Cardiac muscle cell (in vitro differentiated cells and primary cell): ENCODE data around the gene TAF1. TPM values are rescaled to one million over a fixed set of nuclear protein-coding genes. Genes with fewer than 3 reads are reported as not detected.
A peak's percentile ranks its signal among the peaks of the same experiment; 100 is the strongest.
"Not testable (repeated sequence)": the region's sequence is repeated elsewhere in the genome, so short reads cannot be mapped to it uniquely, and the experiment has no call there.

ENCODE experiments used
- DNase-seq, 2 donors: peaks; one replicate each; pipeline versions ENCODE4 v3.0.0 to v3.0.0-alpha.2; 2010 to 2017; ENCODE audit warnings: low read depth in 1 of 2, low spot score in 1 of 2
- H3K27ac ChIP-seq: fragments of 200-600 bp; sonication (generic); 2 replicates; pipeline ENCODE4 v1.5.1; 2016
- H3K27me3 ChIP-seq: fragments of 200-600 bp; sonication (generic); 2 replicates; pipeline ENCODE4 v1.6.0; 2016; ENCODE audit warnings: control low read depth
- H3K36me3 ChIP-seq: fragments of 200-600 bp; sonication (generic); 2 replicates; pipeline ENCODE4 v1.5.1; 2016; ENCODE audit warnings: control low read depth
- H3K4me1 ChIP-seq: fragments of 200-600 bp; sonication (generic); 2 replicates; pipeline ENCODE4 v1.8.1; 2017; ENCODE audit warnings: low read depth, mild to moderate bottlenecking, mixed run types
- H3K4me3 ChIP-seq: fragments of 200-600 bp; sonication (generic); 2 replicates; pipeline ENCODE4 v1.5.1; 2016; ENCODE audit warnings: mild to moderate bottlenecking
- H3K9me3 ChIP-seq: fragments of 200-600 bp; sonication (generic); 2 replicates; pipeline ENCODE4 v1.5.1; 2017; ENCODE audit warnings: low read depth, mild to moderate bottlenecking, control low read depth
- polyA plus RNA-seq: library from polyadenylated mRNA; unstranded; fragments of >200 nt; fragmentation: Nextera tagmentation; extraction: Ambion mirVana; gene quantifications from 2 replicates; pipeline ENCODE4 v1.2.1, GENCODE V29; 2016
- total RNA-seq: library from RNA; depleted of rRNA; stranded (reverse); fragments of >200 nt; gene quantifications from 2 replicates; pipeline ENCODE4 v1.2.3, GENCODE V29; 2016
- TF ChIP-seq, protein P1 (sequence below): IDR thresholded peaks from 2 replicates; pipeline ENCODE4 v1.5.1; 2012; ENCODE audit warnings: low read depth, mild to moderate bottlenecking, low read length

Gene TAF1
- total and polyA plus RNA-seq, 2 experiments from 2014 or later, result 3.8 to 43.1 TPM

DNA sequence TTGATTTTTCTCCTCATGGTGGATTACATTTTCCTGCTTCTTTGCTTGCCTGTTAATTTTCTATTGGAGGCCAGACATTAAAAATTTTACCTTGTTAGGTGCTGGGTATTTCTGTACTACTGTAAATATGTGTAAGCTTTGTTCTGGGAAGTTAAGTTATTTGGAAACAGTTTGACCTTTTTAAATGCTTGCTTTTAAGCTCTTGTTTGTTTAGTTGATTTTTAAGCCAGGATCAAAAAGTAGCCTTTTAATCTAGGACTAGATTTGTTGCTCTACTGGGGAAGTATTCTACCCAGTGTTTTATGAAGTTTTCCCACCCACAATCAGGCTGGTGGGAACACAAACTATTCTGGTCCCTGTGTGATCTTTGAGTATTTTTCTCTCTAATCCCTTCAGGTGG, 121.7 kb downstream of the TAF1 start:
- Histone ChIP-seq H3K4me1 (no peaks in the 10 kb centered on the region), H3K27ac (no peak overlapping the region), H3K27me3 (peaks cover 10% of the 10 kb centered on the region), H3K36me3 (no peaks in the 10 kb centered on the region), H3K4me3 (no peak overlapping the region), H3K9me3 (no peaks in the 10 kb centered on the region)
- TF ChIP-seq, protein P1, sequence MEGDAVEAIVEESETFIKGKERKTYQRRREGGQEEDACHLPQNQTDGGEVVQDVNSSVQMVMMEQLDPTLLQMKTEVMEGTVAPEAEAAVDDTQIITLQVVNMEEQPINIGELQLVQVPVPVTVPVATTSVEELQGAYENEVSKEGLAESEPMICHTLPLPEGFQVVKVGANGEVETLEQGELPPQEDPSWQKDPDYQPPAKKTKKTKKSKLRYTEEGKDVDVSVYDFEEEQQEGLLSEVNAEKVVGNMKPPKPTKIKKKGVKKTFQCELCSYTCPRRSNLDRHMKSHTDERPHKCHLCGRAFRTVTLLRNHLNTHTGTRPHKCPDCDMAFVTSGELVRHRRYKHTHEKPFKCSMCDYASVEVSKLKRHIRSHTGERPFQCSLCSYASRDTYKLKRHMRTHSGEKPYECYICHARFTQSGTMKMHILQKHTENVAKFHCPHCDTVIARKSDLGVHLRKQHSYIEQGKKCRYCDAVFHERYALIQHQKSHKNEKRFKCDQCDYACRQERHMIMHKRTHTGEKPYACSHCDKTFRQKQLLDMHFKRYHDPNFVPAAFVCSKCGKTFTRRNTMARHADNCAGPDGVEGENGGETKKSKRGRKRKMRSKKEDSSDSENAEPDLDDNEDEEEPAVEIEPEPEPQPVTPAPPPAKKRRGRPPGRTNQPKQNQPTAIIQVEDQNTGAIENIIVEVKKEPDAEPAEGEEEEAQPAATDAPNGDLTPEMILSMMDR, result no peak
- no peak for DNase-seq

DNA sequence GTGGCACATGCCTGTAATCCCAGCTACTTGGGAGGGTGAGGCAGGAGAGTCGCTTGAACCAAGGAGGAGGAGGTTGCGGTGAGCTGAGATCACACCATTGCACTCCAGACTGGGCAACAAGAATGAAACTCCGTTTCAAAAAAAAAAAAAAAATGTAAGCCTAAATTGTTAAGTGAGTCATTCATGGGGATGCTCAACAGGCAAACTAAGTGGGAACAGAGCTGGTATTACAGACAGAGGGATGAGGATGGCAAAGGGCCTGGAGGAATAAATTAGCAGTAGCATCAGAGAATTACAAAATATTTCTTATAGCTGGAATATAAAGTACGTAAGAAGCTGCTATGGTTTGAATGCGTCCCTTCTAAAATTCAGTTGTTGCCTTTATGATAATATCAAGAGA, 123.4 kb downstream of the TAF1 start:
- TF ChIP-seq, protein P1, result no peak
- Histone ChIP-seq H3K4me3 (no peak overlapping the region), H3K9me3 (no peaks in the 10 kb centered on the region), H3K27ac (no peak overlapping the region), H3K4me1 (no peaks in the 10 kb centered on the region), H3K27me3 (peaks cover 10% of the 10 kb centered on the region), H3K36me3 (no peaks in the 10 kb centered on the region)
- no peak for DNase-seq

DNA sequence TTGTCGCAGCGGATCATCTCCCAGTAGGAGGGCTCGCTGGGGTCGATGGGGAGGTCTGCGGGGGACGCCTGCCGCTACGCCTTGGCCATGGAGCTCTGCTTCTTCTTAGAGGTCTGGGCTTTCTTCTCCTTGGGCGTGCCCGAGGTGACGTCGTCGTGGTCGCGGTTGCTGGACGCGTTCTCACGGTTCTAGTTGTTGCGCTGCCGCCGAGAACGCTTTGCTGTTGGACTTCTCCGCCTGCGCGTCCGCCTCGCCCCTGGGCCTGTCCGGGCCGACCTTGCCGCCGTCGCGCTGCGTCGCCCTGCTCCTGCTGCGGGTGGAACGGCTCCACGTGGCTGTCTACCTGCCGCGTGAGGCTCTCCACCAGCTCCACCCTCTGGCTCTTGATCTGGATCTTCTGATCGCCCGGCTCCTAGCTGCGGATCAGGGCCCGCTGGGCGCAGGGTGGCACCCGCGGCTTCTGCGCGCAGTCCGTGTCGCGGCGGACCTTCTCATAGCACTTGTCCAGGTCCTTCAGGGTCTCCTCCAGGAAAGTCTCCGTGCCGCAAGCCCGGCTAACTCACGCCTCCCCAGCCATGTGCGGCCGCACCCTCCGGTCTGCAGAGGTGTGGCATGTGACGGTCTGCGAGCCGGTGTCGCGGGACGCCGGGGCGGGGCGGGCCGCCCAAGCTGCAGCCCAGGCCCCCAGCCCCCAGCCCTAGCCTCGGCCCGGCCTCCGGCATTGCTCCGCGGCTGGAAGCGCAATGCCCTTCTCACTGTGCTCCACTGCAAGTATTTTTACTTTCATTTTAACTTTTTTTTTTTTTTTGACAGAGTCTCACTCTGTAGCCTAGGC, 126.3 kb downstream of the TAF1 start:
- Histone ChIP-seq H3K27me3 (peaks cover 10% of the 10 kb centered on the region), H3K9me3 (no peaks in the 10 kb centered on the region), H3K4me3 (no peak overlapping the region), H3K27ac (no peak overlapping the region), H3K36me3 (no peaks in the 10 kb centered on the region), H3K4me1 (no peaks in the 10 kb centered on the region)
- DNase-seq, result peak; percentile 3 to 52
- TF ChIP-seq, protein P1, result no peak

DNA sequence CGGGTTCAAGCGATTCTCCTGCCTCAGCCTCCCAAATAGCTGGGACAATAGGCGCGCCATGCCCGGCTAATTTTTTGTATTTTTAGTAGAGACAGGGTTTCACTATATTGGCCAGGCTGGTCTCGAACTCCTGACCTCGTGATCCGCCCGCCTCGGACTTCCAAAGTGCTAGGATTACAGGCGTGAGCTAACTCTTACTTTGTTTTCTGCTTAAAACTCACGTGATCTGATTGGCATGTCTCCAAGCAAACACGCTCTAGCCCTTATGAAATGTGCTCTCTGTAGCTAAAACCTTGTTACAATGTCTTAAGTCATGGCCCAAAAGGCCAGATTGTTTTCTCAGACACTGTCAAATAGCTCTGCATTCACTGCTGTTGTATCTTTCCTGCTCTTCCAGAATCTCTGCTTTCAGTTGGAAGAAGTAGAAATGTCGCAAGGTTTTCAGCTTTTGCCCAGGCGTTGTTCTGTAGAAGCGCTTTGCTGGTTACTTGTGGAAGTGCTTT, 127.0 kb downstream of the TAF1 start:
- Histone ChIP-seq H3K9me3 (no peaks in the 10 kb centered on the region), H3K4me3 (no peak overlapping the region), H3K27ac (no peak overlapping the region), H3K4me1 (no peaks in the 10 kb centered on the region), H3K27me3 (peaks cover 10% of the 10 kb centered on the region), H3K36me3 (no peaks in the 10 kb centered on the region)
- TF ChIP-seq, protein P1, result no peak
- peak in 1 of 2 donors; percentile 51 for DNase-seq

DNA sequence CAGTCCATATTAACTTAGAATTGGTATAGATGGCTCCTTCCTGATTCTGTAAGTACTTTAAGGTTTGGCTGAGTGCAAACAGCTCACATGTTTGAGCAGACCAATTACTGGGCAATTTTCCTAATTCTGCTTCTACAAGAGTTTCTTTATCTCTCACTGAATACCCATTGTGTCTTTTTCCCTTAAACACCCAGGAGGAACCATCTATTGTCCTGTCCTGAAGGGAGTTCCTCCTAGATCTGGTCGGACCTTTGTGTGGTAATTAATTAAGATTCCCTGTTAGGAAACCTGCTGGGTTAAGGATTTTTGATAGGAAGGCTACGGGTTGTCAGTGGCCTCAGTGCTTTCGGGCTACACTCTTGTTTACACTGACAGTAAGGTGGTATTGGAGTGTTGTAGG, 129.8 kb downstream of the TAF1 start:
- H3K4me3 ChIP-seq, H3K27ac ChIP-seq, H3K36me3 ChIP-seq, DNase-seq, H3K9me3 ChIP-seq, H3K4me1 ChIP-seq: not testable (repeated sequence)
- H3K27me3 ChIP-seq, result peaks cover 10% of the 10 kb centered on the region

DNA sequence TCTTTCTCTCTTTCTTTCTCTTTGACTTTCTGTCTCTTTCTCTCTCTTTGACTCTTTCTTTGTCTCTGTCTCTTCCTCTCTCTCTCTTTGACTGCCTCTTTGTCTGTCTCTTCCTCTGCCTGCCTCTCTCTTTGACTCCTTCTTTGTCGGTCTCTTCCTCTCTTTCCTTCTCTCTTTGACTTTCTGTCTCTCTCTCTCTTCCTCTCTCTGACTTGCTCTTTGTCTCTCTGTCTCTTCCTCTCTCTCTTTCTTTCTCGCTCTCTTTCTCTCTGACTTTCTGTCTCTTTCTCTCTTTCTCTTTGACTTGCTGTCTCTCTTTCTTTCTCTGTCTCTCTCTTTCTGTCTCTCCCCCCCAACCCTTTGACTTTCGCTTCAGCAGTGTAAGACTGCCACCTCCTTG, 130.3 kb downstream of the TAF1 start:
- H3K4me3 ChIP-seq, result no peak overlapping the region
- peaks cover 10% of the 10 kb centered on the region for H3K27me3 ChIP-seq
- TF ChIP-seq, protein P1, result no peak
- no peaks in the 10 kb centered on the region for H3K4me1 ChIP-seq
- H3K27ac ChIP-seq, result no peak overlapping the region
- H3K36me3 ChIP-seq, result no peaks in the 10 kb centered on the region
- no peak for DNase-seq
- H3K9me3 ChIP-seq, result no peaks in the 10 kb centered on the region

DNA sequence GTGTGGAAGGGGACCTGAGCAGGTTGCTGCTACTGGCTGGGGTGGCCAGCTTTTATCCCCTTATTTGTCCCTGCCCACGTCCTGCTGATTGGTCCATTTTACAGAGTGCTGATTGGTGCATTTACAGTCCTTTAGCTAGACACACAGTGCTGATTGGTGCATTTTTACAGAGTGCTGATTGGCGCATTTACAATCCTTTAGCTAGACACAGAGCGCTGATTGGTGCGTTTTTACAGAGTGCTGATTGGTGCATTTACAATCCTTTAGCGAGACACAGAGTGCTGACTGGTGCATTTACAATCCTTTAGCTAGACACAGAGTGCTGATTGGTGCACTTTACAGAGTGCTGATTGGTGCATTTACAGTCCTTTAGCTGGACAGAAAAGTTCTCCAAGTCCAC, 135.9 kb downstream of the TAF1 start:
- not testable (repeated sequence) for H3K27me3 ChIP-seq, H3K27ac ChIP-seq, H3K36me3 ChIP-seq, H3K4me3 ChIP-seq, H3K9me3 ChIP-seq, DNase-seq, H3K4me1 ChIP-seq
